HG02938 (cell line): Measurements from ENCODE around the gene ANKK1.

Source experiments
- ATAC-seq: cut with Tn5 transposase; IDR thresholded peaks from one replicate; pipeline ENCODE4 v1.9.1; 2021; ENCODE audit warnings: mild to moderate bottlenecking, moderate library complexity; ENCODE audit not compliant: unreplicated experiment

ANKK1 gene, protein sequence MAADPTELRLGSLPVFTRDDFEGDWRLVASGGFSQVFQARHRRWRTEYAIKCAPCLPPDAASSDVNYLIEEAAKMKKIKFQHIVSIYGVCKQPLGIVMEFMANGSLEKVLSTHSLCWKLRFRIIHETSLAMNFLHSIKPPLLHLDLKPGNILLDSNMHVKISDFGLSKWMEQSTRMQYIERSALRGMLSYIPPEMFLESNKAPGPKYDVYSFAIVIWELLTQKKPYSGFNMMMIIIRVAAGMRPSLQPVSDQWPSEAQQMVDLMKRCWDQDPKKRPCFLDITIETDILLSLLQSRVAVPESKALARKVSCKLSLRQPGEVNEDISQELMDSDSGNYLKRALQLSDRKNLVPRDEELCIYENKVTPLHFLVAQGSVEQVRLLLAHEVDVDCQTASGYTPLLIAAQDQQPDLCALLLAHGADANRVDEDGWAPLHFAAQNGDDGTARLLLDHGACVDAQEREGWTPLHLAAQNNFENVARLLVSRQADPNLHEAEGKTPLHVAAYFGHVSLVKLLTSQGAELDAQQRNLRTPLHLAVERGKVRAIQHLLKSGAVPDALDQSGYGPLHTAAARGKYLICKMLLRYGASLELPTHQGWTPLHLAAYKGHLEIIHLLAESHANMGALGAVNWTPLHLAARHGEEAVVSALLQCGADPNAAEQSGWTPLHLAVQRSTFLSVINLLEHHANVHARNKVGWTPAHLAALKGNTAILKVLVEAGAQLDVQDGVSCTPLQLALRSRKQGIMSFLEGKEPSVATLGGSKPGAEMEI

GRCh38 chr11:113387605-113388211 lies at the start of gene ANKK1:
TSS of gene ANKK1 (plus strand) at chr11:113387779. CDS start at chr11:113387885, 106 bp downstream.
- ATAC-seq, result no peak

DNA sequence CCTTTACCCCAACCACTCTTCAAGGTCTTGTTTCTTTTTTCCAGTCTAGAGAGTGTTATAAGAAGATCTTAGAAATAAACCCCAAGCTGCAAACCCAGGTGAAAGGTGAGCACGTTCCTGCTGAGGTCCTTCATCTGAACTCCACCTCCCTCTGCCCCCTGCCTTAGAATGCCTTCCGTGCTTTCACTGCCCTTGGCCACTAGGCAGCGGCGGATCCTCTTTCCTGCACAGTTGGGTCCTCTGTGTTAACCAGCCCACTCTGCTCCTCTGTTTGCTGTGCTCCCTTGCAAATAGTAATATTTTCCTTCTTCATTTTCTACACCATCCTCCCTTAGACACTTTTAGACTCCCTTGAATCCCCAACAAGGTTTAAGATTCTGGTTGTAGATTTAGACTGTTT lies 48.8 kb upstream of the ANKK1 start:
- ATAC-seq, result no peak

GRCh38 chr11:113339929-113340589 lies 47.5 kb upstream of the ANKK1 start:
- no peak for ATAC-seq

DNA sequence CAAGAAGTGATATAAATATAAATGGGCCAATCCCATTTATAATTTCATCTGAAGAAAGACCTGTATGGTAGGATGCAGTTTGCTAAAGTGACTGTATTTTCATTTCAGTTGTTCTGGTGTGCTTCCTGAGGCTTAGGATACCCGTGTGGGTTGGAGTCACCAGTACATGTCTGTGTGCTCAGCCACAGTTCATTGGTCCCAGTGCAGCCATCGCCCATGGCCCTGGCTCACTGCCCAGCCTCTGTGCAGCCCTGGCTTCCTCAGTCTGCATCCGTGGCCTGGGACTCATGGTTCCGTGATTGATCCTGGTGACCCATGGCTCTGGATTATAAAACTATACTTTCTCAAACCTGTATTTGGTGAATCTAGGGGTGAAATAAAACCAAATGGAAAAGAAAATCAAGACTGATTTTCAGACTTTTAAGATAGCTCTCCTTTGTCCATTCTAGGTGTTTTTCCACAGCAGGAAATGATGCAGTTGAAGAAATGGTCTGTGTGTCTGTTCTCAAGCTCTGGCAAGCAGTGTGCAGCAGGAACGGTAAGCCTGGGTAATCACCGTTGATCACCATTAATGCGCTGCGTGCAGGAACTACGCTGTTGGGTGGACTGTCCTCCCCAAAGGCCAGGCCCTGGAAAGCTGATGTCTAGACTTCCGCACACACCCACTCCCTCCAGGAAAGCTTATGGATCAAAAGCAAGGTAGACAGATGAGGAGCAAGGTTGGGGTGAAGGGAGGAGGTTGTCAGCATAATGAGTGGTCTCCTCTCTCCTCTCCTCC lies 46.0 kb upstream of the ANKK1 start:
- ATAC-seq, result no peak

DNA sequence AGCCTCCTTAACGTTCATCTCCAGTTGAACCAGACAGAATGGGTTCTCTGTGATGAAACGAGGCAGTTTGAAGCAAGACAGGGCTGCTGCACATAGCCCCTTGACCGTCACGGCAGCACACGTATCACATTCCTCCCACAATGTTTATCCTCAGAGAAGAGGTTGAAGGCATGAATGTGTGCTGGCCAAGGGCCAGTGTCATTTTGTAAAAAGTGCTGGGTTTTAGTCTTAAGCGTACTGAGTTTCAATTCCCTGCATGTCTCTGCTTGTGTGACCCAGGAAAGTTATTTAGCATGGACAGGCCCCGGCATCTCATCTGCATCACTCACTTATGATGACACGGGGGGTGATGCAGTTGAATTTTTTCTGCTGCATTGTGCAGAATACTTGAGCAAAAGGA lies 41.6 kb upstream of the ANKK1 start:
- ATAC-seq, result no peak

- ATAC-seq, result no peak
These were observed 38.1 kb upstream of the ANKK1 start for GRCh38 chr11:113349528-113349927.

DNA sequence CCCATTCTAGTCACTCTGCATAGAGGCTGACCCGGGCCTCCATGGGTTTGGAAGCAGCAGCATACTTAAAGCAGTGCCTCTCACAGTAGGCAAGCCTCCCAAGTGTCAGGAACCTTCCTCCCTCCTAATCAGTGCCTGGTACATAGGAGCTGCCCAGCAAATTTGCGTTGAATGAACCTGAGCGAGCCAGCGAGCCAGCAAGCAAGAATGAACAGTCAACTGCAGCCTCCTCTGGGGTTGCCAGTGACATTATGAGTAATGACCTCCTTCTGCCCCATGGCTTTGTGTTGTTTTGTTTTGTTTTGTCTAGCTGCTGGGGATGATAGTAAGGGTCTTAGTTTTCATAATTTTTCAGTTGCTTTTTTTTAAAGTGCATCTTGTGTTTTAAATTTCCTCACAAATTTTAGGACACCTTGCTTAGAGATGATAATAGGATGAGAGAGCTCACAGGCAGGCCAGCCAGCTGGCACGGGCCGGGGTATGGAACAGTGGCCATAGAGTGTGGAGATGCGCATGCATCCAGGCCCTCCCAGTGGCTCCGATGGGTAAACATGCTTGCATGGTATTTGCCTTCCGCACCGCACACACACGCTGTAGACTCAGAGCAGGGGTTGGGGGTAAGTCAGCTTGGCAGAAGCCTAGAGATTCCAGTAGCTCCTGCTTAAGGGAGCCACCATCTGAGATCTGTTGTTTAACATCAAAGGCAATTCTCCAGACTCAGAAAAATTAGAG lies 37.1 kb upstream of the ANKK1 start:
- no peak for ATAC-seq

- no peak for ATAC-seq
These were observed 36.5 kb upstream of the ANKK1 start for GRCh38 chr11:113351068-113351450.

DNA sequence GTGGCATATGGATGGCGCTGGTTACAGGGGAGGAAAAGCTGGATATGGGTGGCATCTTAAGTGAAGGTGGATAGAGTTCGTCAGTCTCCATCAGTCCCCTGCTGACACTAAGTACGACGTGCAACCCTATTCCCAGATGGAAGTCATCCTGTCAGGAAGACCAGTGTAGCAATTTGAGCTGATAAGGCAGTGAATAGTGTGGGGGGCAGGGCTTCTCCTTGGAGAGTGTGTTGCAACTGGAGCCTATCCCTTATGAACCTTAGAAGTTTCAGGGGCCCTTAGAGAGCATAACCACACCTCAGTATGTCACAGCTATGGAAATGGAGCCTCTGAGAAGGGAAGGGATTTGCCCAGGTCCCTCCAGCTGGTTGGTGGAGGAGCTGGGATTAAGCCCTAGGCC lies 36.1 kb upstream of the ANKK1 start:
- ATAC-seq, result no peak

- ATAC-seq, result no peak
These were observed 31.4 kb upstream of the ANKK1 start for GRCh38 chr11:113356203-113356602.

DNA sequence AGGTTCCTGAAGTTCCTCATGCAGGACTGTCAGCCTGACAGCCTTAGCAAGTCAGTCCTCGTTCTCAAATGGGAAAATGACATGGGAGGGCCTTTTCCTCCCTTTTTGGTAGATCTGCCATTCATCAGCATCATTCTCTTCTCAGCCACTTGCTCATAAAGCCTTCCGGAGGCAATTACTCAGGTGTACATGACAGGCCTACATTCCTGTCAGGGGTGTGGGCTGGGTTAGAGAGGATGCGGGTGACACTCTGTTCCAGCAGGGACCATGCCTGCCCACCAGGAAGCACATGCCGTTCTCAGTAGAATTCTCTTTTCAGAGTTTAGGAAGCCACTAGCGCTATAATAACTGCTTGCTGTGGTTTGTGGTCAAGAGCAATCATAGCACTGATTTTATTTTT lies 24.2 kb upstream of the ANKK1 start:
- no peak for ATAC-seq

- ATAC-seq, result no peak
These were observed 23.5 kb upstream of the ANKK1 start for GRCh38 chr11:113363996-113364641.

DNA sequence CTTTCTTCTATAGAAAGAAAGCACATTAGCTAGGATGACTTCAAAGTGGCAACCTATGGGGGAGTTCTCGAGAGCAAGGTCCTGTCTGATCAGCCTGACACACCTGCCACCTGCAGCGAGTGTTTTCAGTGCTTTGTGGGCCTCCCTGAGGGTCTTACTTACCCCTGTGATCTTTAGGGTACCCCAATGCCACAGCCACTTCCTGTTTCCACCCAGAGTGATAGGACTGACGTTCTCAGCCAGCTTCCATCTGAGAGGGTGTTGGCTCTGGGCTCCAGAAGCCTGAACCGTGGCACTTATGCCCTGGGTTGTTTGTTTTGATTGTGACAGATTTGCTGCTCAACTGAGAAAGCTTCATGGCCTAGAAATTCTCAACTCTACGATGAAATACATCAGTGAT lies 21.7 kb upstream of the ANKK1 start:
- no peak for ATAC-seq

DNA sequence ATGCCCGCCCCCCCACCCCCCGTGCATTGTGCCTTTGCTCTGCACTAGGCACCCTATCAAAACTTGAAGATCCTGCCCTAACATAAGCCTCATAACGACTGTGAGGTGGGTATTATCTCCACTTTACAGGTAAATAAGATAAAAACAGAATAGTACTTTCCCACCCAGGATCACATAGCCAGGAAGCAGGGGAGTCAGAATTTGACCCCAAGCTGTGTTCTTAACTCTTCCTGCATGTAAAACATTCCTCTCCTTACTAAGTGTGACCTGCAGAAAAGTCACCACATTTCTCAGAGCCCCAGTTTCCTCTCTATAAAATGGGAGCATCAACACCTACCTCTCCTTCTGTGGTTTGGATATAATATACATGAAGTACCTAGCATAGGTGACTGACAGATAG lies 18.2 kb upstream of the ANKK1 start:
- no peak for ATAC-seq

DNA sequence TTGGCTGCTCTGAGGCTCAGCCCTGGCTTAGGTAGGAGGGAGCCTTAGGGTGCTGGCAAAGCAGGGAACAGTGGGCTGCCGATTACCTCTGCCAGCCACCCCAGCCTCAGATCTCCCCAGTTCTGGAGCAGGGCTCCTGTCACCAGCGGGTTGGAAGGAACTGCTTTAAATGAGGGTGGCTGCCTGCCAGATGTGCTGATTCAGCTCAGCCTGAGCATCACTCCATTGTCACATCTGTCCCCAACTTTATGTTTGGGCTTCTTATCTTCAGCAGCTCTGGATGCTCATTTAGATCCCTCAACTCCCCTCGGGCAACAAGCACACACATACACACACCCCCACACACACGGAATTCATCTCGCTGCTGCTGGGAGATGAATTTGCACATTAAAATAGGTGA lies 16.9 kb upstream of the ANKK1 start:
- no peak for ATAC-seq

- no peak for ATAC-seq
These were observed 15.3 kb upstream of the ANKK1 start for GRCh38 chr11:113372309-113372708.

- no peak for ATAC-seq
These were observed 14.3 kb upstream of the ANKK1 start for GRCh38 chr11:113373306-113373705.

- no peak for ATAC-seq
These were observed 13.5 kb upstream of the ANKK1 start for GRCh38 chr11:113373981-113374560.

- ATAC-seq, result no peak
These were observed 12.2 kb upstream of the ANKK1 start for GRCh38 chr11:113375402-113375801.
